HCT116 (cell line): ENCODE data around the gene MAP2K6. TPM values are rescaled to one million over a fixed set of nuclear protein-coding genes. Genes with fewer than 3 reads are reported as not detected.

ENCODE experiments used
- ATAC-seq: fragments of 200-7000 bp; cut with Tn5 transposase; 2 replicates; pipeline ENCODE4 v1.9.1; 2020; ENCODE audit warnings: mild to moderate bottlenecking, moderate library complexity
- BruUV-seq: library from RNA; stranded (reverse); fragments of 400-500 nt; replicated peaks from 2 replicates; lab custom pipeline; 2021; lab: Mats Ljungman, UMichigan
- CTCF ChIA-PET: fragments of 300-600 bp; sonication (Branson Sonifier 250); formaldehyde crosslinking; loops from one replicate; lab custom pipeline; 2021; ENCODE audit warnings: antibody characterized with exemption; lab: Charles Lee
- POLR2A ChIA-PET: fragments of 300-600, 350-600 bp; sonication (Branson Sonifier 250); formaldehyde crosslinking; loops from one replicate; lab custom pipeline; 2021; ENCODE audit warnings: antibody characterized with exemption; lab: Charles Lee
- RAD21 ChIA-PET, 2 experiments: fragments of 300-600 bp; sonication (Branson Sonifier 250); formaldehyde crosslinking; loops; one replicate each; lab custom pipeline; 2023; ENCODE audit warnings: low total read pairs in 2 of 2; ENCODE audit not compliant: uncharacterized antibody in 2 of 2, unreplicated experiment in 2 of 2, low non-redundant PET in 1 of 2; lab: Charles Lee
- DNase-seq: peaks from one replicate; pipeline ENCODE4 v3.0.0-alpha.2; 2010; ENCODE audit warnings: low read depth, low spot score
- H2AFZ ChIP-seq: fragments of 200-600 bp; shearing (Covaris generic), sonication (generic); 2 replicates; pipeline ENCODE4 v1.6.1; 2017; ENCODE audit warnings: low read depth, mixed run types, mixed read lengths, antibody characterized with exemption, low read length; ENCODE audit not compliant: poor library complexity, severe bottlenecking
- H3K27ac ChIP-seq: 2 replicates; pipeline ENCODE4 v1.5.1; 2012; ENCODE audit warnings: low read depth, low read length
- H3K27me3 ChIP-seq: fragments of 200-600 bp; sonication (generic); 2 replicates; pipeline ENCODE4 v1.6.1; 2016; ENCODE audit warnings: mixed run types, low read length, mixed read lengths; ENCODE audit not compliant: insufficient read depth
- H3K36me3 ChIP-seq, 2 experiments: fragments of 200-500 bp in 1 of 2; fragments of 200-600 bp in 1 of 2; sonication (Bioruptor generic) in 1 of 2; sonication (generic) in 1 of 2; 2 replicates each; pipeline versions ENCODE4 v1.5.1 to v1.6.1; 2014 to 2016; ENCODE audit warnings: low read length in 2 of 2, inconsistent platforms in 1 of 2, mixed read lengths in 1 of 2, mixed run types in 1 of 2; ENCODE audit not compliant: insufficient read depth in 2 of 2, control insufficient read depth in 1 of 2
- H3K4me1 ChIP-seq, 2 experiments: fragments of 200-600 bp in 1 of 2; sonication (generic) in 1 of 2; 2 replicates each; pipeline versions ENCODE4 v1.5.1 to v1.6.1; 2012 to 2017; ENCODE audit warnings: low read length in 2 of 2, inconsistent platforms in 1 of 2, mild to moderate bottlenecking in 1 of 2, mixed read lengths in 1 of 2, mixed run types in 1 of 2, moderate library complexity in 1 of 2; ENCODE audit not compliant: insufficient read depth in 2 of 2, control insufficient read depth in 1 of 2
- H3K4me2 ChIP-seq: fragments of 200-600 bp; sonication (generic); 2 replicates; pipeline ENCODE4 v1.6.1; 2017; ENCODE audit warnings: mixed run types, low read length, mixed read lengths
- H3K4me3 ChIP-seq, 2 experiments: fragments of 200-600 bp in 1 of 2; sonication (generic) in 1 of 2; replicated peaks in 1 of 2; 2 replicates each; pipeline ENCODE4 v1.5.1; 2011 to 2016; ENCODE audit warnings: low read length in 2 of 2, control low read depth in 1 of 2, low read depth in 1 of 2, mild to moderate bottlenecking in 1 of 2, mixed read lengths in 1 of 2, mixed run types in 1 of 2
- H3K79me2 ChIP-seq: fragments of 200-600 bp; sonication (generic); 2 replicates; pipeline ENCODE4 v1.6.1; 2017; ENCODE audit warnings: mild to moderate bottlenecking, mixed run types, low read length, moderate library complexity, mixed read lengths; ENCODE audit not compliant: insufficient read depth
- H3K9ac ChIP-seq: fragments of 200-600 bp; sonication (generic); 2 replicates; pipeline ENCODE4 v1.6.1; 2016; ENCODE audit warnings: low read length, mixed read lengths
- H3K9me2 ChIP-seq: fragments of 200-600 bp; sonication (generic), shearing (Covaris generic); 2 replicates; pipeline ENCODE4 v1.6.1; 2017; ENCODE audit warnings: mixed run types, mild to moderate bottlenecking, moderate library complexity; ENCODE audit not compliant: insufficient read depth
- H3K9me3 ChIP-seq, 2 experiments: fragments of 200-500 bp in 1 of 2; fragments of 200-600 bp in 1 of 2; sonication (Bioruptor generic) in 1 of 2; sonication (generic) in 1 of 2; 2 replicates each; pipeline ENCODE4 v1.6.1; 2014 to 2017; ENCODE audit warnings: low read length in 2 of 2, mixed read lengths in 2 of 2, inconsistent platforms in 1 of 2, low read depth in 1 of 2, mild to moderate bottlenecking in 1 of 2, mixed run types in 1 of 2, moderate library complexity in 1 of 2; ENCODE audit not compliant: control insufficient read depth in 1 of 2, insufficient read depth in 1 of 2
- H4K20me1 ChIP-seq: fragments of 200-600 bp; sonication (generic), shearing (Covaris generic); 2 replicates; pipeline ENCODE4 v1.6.1; 2017; ENCODE audit warnings: mixed run types, mild to moderate bottlenecking, moderate library complexity; ENCODE audit not compliant: insufficient read depth
- CBX3 ChIP-seq: IDR thresholded peaks from 2 replicates; pipeline ENCODE4 v1.6.1; 2012; ENCODE audit warnings: low read depth
- EGR1 ChIP-seq: IDR thresholded peaks from 2 replicates; pipeline ENCODE4 v1.6.1; 2012; ENCODE audit warnings: low read depth
- JUND ChIP-seq: IDR thresholded peaks from 2 replicates; pipeline ENCODE4 v1.6.1; 2012
- POLR2A ChIP-seq: IDR thresholded peaks from 2 replicates; pipeline ENCODE4 v1.7.0; 2011; ENCODE audit warnings: borderline replicate concordance; ENCODE audit not compliant: insufficient read depth, insufficient read length; ENCODE audit errors: extremely low read depth
- YY1 ChIP-seq: IDR thresholded peaks from 2 replicates; pipeline ENCODE4 v1.6.1; 2011; ENCODE audit warnings: low read length, low read depth, moderate library complexity, mild to moderate bottlenecking; ENCODE audit not compliant: insufficient replicate concordance; ENCODE audit errors: extremely low read depth
- ZFX ChIP-seq: fragments of 450-650 bp; IDR thresholded peaks from 2 replicates; pipeline ENCODE4 v1.6.1; 2017
- intact Hi-C: fragments of 100-400 bp; cut with micrococcal nuclease; formaldehyde crosslinking; loops from 2 replicates; pipeline ENCODE4 v1.10.0; 2022
- total RNA-seq: library from RNA; stranded (reverse); gene quantifications from one replicate; pipeline ENCODE4 v1.2.1, GENCODE V29; 2021; ENCODE audit not compliant: unreplicated experiment
- TF ChIP-seq, protein P1 (sequence below): IDR thresholded peaks from 2 replicates; pipeline ENCODE4 v1.6.1; 2011; ENCODE audit warnings: mild to moderate bottlenecking, low read length, moderate library complexity; ENCODE audit not compliant: insufficient replicate concordance; ENCODE audit errors: extremely low read depth
- TF ChIP-seq, protein P2 (sequence below): IDR thresholded peaks from 2 replicates; pipeline ENCODE4 v1.6.1; 2012; ENCODE audit warnings: low read depth

The MAP2K6 gene
- total RNA-seq, 1 experiment from 2014 or later, result 0.22 TPM

DNA sequence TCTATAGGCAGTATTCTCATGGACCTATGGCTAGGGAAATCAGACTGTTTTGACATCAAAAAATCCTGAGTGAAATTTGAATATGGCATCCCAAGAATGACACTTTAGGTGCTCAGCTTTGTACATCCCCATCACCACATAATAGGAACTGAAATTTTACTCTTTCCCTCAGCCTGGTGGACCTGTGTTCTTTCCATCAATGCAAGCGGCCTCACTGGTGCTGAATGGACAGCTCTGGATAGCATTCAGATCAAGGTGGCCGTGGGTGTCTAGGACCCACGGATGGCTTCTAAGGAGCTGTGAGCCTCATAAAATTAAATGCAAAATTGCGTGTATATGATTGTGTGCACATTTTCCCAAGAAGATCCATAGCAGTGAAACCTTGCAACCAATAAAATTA is 152.6 kb downstream of the MAP2K6 start:
- no peaks in the 10 kb centered on the region for H3K9me3 ChIP-seq
- H2AFZ ChIP-seq, result no peak overlapping the region
- H3K27me3 ChIP-seq, result no peaks in the 10 kb centered on the region
- no peak for DNase-seq
- no peaks in the 10 kb centered on the region for H4K20me1 ChIP-seq
- H3K36me3 ChIP-seq, result no peaks in the 10 kb centered on the region; a peak in 1 of 4 replicates
- no TSS peak for BruUV-seq
- H3K9me2 ChIP-seq, result no peaks in the 10 kb centered on the region
- no peak for TF ChIP-seq EGR1
- no peak for TF ChIP-seq JUND
- TF ChIP-seq POLR2A, result no peak
- TF ChIP-seq, protein P1, sequence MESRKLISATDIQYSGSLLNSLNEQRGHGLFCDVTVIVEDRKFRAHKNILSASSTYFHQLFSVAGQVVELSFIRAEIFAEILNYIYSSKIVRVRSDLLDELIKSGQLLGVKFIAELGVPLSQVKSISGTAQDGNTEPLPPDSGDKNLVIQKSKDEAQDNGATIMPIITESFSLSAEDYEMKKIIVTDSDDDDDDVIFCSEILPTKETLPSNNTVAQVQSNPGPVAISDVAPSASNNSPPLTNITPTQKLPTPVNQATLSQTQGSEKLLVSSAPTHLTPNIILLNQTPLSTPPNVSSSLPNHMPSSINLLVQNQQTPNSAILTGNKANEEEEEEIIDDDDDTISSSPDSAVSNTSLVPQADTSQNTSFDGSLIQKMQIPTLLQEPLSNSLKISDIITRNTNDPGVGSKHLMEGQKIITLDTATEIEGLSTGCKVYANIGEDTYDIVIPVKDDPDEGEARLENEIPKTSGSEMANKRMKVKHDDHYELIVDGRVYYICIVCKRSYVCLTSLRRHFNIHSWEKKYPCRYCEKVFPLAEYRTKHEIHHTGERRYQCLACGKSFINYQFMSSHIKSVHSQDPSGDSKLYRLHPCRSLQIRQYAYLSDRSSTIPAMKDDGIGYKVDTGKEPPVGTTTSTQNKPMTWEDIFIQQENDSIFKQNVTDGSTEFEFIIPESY, result no peak
- TF ChIP-seq, protein P2, sequence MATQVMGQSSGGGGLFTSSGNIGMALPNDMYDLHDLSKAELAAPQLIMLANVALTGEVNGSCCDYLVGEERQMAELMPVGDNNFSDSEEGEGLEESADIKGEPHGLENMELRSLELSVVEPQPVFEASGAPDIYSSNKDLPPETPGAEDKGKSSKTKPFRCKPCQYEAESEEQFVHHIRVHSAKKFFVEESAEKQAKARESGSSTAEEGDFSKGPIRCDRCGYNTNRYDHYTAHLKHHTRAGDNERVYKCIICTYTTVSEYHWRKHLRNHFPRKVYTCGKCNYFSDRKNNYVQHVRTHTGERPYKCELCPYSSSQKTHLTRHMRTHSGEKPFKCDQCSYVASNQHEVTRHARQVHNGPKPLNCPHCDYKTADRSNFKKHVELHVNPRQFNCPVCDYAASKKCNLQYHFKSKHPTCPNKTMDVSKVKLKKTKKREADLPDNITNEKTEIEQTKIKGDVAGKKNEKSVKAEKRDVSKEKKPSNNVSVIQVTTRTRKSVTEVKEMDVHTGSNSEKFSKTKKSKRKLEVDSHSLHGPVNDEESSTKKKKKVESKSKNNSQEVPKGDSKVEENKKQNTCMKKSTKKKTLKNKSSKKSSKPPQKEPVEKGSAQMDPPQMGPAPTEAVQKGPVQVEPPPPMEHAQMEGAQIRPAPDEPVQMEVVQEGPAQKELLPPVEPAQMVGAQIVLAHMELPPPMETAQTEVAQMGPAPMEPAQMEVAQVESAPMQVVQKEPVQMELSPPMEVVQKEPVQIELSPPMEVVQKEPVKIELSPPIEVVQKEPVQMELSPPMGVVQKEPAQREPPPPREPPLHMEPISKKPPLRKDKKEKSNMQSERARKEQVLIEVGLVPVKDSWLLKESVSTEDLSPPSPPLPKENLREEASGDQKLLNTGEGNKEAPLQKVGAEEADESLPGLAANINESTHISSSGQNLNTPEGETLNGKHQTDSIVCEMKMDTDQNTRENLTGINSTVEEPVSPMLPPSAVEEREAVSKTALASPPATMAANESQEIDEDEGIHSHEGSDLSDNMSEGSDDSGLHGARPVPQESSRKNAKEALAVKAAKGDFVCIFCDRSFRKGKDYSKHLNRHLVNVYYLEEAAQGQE, result peak; percentile 45
- TF ChIP-seq ZFX, result no peak
- TF ChIP-seq YY1, result no peak
- TF ChIP-seq CBX3, result no peak
- no peak for ATAC-seq
- no peaks in the 10 kb centered on the region for H3K79me2 ChIP-seq
- peaks cover 0 to 4% of the 10 kb centered on the region in 2 experiments; a peak in 1 of 4 replicates for H3K4me1 ChIP-seq
- ChIA-PET RAD21 (no interaction called here), CTCF (interaction anchor here (8.8 kb wide), 1 partner anchor 41 kb away, joined by 51 read pairs; no protein-coding TSS in a partner anchor), POLR2A (no interaction called here)
- no peak overlapping the region for H3K9ac ChIP-seq
- intact Hi-C loops, result loop anchor here (5.0 kb wide), 1 partner anchor 985 kb away; no protein-coding TSS in a partner anchor
- H3K4me2 ChIP-seq, result no peak overlapping the region
- no peak overlapping the region for H3K27ac ChIP-seq
- H3K4me3 ChIP-seq, result no peak overlapping the region
